Stomach (tissue), 9 donors: ENCODE measurements around the gene TMTC2. TPM values are rescaled to one million over a fixed set of nuclear protein-coding genes. Genes with fewer than 3 reads are reported as not detected.
"Not testable (repeated sequence)": the region's sequence is repeated elsewhere in the genome, so short reads cannot be mapped to it uniquely, and the experiment has no call there.

Experiments used
- DNase-seq, 2 donors: peaks; one replicate each; pipeline versions ENCODE4 v3.0.0 to v3.0.0-alpha.2; 2013 to 2019
- H3K27ac ChIP-seq, 5 donors: fragments of 200-600 bp in 4 of 5; sonication (generic) in 4 of 5; one replicate each; pipeline ENCODE4 v1.5.1; 2013 to 2019; ENCODE audit warnings: mild to moderate bottlenecking in 1 of 5, moderate library complexity in 1 of 5
- H3K27me3 ChIP-seq, 3 donors: fragments of 200-600 bp; sonication (generic); one replicate each; pipeline ENCODE4 v1.5.1; 2017 to 2019; ENCODE audit warnings: mixed run types in 1 of 3
- H3K36me3 ChIP-seq, 4 donors: fragments of 200-600 bp; sonication (generic); 1 replicate in 3 of 4; 2 replicates in 1 of 4; pipeline ENCODE4 v1.5.1; 2016 to 2019
- H3K4me1 ChIP-seq, 4 donors: fragments of 200-600 bp; sonication (generic); one replicate each; pipeline ENCODE4 v1.5.1; 2016 to 2019
- H3K4me3 ChIP-seq, 4 donors: fragments of 200-600 bp; sonication (generic) in 3 of 4; one replicate each; pipeline ENCODE4 v1.5.1; 2016 to 2019; ENCODE audit warnings: mild to moderate bottlenecking in 1 of 4
- H3K9me3 ChIP-seq, 4 donors: fragments of 200-600 bp; sonication (generic); one replicate each; pipeline ENCODE4 v1.5.1; 2016 to 2019
- CTCF ChIP-seq, 7 experiments: fragments of 450-650 bp in 4 of 7; fragments of 200-600 bp in 3 of 7; sonication (generic) in 3 of 7; IDR thresholded peaks; one replicate each; pipeline ENCODE4 v1.5.1; 2016 to 2019; ENCODE audit warnings: antibody characterized with exemption in 7 of 7, control low read depth in 2 of 7, mild to moderate bottlenecking in 1 of 7
- EP300 ChIP-seq: sonication (generic); formaldehyde crosslinking; IDR thresholded peaks from one replicate; pipeline ENCODE4 v1.6.1; 2017; ENCODE audit warnings: antibody characterized with exemption
- POLR2A ChIP-seq, 4 donors: fragments of 450-650 bp; IDR thresholded peaks; one replicate each; pipeline ENCODE4 v1.6.1; 2016; ENCODE audit warnings: antibody characterized with exemption in 4 of 4, control low read depth in 2 of 4, mild to moderate bottlenecking in 1 of 4, moderate library complexity in 1 of 4
- POLR2AphosphoS5 ChIP-seq, 3 donors: sonication (generic); formaldehyde crosslinking; IDR thresholded peaks; one replicate each; pipeline ENCODE4 v1.6.1; 2016; ENCODE audit warnings: antibody characterized with exemption in 3 of 3
- WGBS, 5 donors: extraction: QIAGEN DNeasy Blood & Tissue Kit in 3 of 5; methylation state at CpG; one replicate each; pipeline versions ENCODE4 v1.1.5 to v1.1.7; 2013 to 2018; 5-methylcytosine and 5-hydroxymethylcytosine counted together
- intact Hi-C: fragments of 100-400 bp; cut with DNase I; formaldehyde crosslinking; loops from one replicate; pipeline ENCODE4 v1.15.1; 2023; ENCODE audit warnings: low total_unique reads
- polyA plus RNA-seq, 3 donors: library from polyadenylated mRNA; stranded (reverse); fragments of 200-250 nt; gene quantifications; one replicate each; pipeline ENCODE4 v1.2.3, GENCODE V29; 2013
- total RNA-seq, 5 donors: library from RNA; depleted of rRNA; stranded (reverse); fragments of >200 nt; gene quantifications; one replicate each; pipeline versions ENCODE4 v1.1.0 to v1.2.3, GENCODE V29; 2014 to 2016
- donor health status: healthy with polysubstance abuse.
- donor health status: Bipolar disorder and iron deficiency.
- donor health status: healthy.

The TMTC2 gene
- total and polyA plus RNA-seq, 8 donors: 6.1 to 60.0 (median 27.5) TPM

- H3K27ac ChIP-seq: no peak overlapping the region
- H3K27me3 ChIP-seq: no peaks in the 10 kb centered on the region
- no peak for TF ChIP-seq CTCF (IDR thresholded peaks at IDR 0.05)
- TF ChIP-seq EP300: no peak
- TF ChIP-seq POLR2AphosphoS5 (IDR thresholded peaks at IDR 0.05): no peak
- no peak for TF ChIP-seq POLR2A (IDR thresholded peaks at IDR 0.05)
- peaks cover 0 to 20% (median 9%) of the 10 kb centered on the region in 4 donors for H3K4me1 ChIP-seq
- WGBS, 5 donors: 90 to 97% (median 96%) methylated on average over 3 of the region's 3 CpGs
- intact Hi-C loops: no loop called here
- H3K4me3 ChIP-seq: no peak overlapping the region
- no peak for DNase-seq
- H3K9me3 ChIP-seq: no peaks in the 10 kb centered on the region
- H3K36me3 ChIP-seq: no peaks in the 10 kb centered on the region
These were observed 73.7 kb downstream of the TMTC2 start for GRCh38 chr12:82760423-82760822.

GRCh38 chr12:82765206-82765605 lies 78.5 kb downstream of the TMTC2 start:
- H3K27me3 ChIP-seq, H3K36me3 ChIP-seq, H3K27ac ChIP-seq, H3K4me1 ChIP-seq, H3K9me3 ChIP-seq, intact Hi-C loops, DNase-seq, H3K4me3 ChIP-seq: not testable (repeated sequence)
- WGBS, 5 donors: 96 to 100% (median 98%) methylated on average over 7 of the region's 7 CpGs

GRCh38 chr12:82765971-82766705 lies 79.4 kb downstream of the TMTC2 start:
- DNase-seq: no peak
- no peaks in the 10 kb centered on the region for H3K9me3 ChIP-seq
- 86 to 95% (median 92%) methylated on average over 5 of the region's 5 CpGs for WGBS, 5 donors
- H3K27ac ChIP-seq: no peak overlapping the region
- H3K36me3 ChIP-seq: no peaks in the 10 kb centered on the region
- H3K4me3 ChIP-seq: no peak overlapping the region
- no peaks in the 10 kb centered on the region for H3K4me1 ChIP-seq
- H3K27me3 ChIP-seq: no peaks in the 10 kb centered on the region
- intact Hi-C loops: no loop called here
- no peak for TF ChIP-seq POLR2AphosphoS5 (IDR thresholded peaks at IDR 0.05)
- TF ChIP-seq CTCF (IDR thresholded peaks at IDR 0.05): no peak
- TF ChIP-seq POLR2A (IDR thresholded peaks at IDR 0.05): no peak
- no peak for TF ChIP-seq EP300

GRCh38 chr12:82774666-82775065 lies 88.0 kb downstream of the TMTC2 start:
- H3K27me3 ChIP-seq: no peaks in the 10 kb centered on the region
- H3K27ac ChIP-seq: peak overlapping the region in 2 of 5 donors; percentile 5 to 11
- no peak overlapping the region for H3K4me3 ChIP-seq
- H3K9me3 ChIP-seq: no peaks in the 10 kb centered on the region
- TF ChIP-seq CTCF (IDR thresholded peaks at IDR 0.05) (no peak), POLR2A (IDR thresholded peaks at IDR 0.05) (no peak), POLR2AphosphoS5 (IDR thresholded peaks at IDR 0.05) (no peak), EP300 (no peak)
- H3K36me3 ChIP-seq: no peaks in the 10 kb centered on the region
- peaks cover 0 to 7% (median 2%) of the 10 kb centered on the region in 4 donors for H3K4me1 ChIP-seq
- 61 to 87% (median 80%) methylated on average over 5 of the region's 5 CpGs for WGBS, 5 donors
- DNase-seq: no peak
- intact Hi-C loops: no loop called here

GRCh38 chr12:82780517-82780916 lies 93.8 kb downstream of the TMTC2 start:
- Histone ChIP-seq H3K9me3 (no peaks in the 10 kb centered on the region), H3K36me3 (no peaks in the 10 kb centered on the region), H3K4me1 (peaks cover 0 to 19% (median 2%) of the 10 kb centered on the region in 4 donors), H3K4me3 (no peak overlapping the region), H3K27ac (no peak overlapping the region), H3K27me3 (no peaks in the 10 kb centered on the region)
- TF ChIP-seq POLR2A (IDR thresholded peaks at IDR 0.05) (no peak), CTCF (IDR thresholded peaks at IDR 0.05) (no peak), EP300 (no peak), POLR2AphosphoS5 (IDR thresholded peaks at IDR 0.05) (no peak)
- intact Hi-C loops: no loop called here
- no peak for DNase-seq
- 67 to 90% (median 84%) methylated on average over 4 of the region's 4 CpGs for WGBS, 5 donors
